Lung microvascular endothelial cell (primary cell): ENCODE measurements around the gene CALN1. TPM values are rescaled to one million over a fixed set of nuclear protein-coding genes. Genes with fewer than 3 reads are reported as not detected.

ENCODE experiments used
- DNase-seq, 2 donors: peaks; one replicate each; pipeline versions ENCODE4 v3.0.0 to v3.0.0-alpha.2; 2010; ENCODE audit warnings: low read depth in 2 of 2
- total RNA-seq: library from RNA; depleted of rRNA; stranded (reverse); fragments of >200 nt; gene quantifications from 2 replicates; pipeline ENCODE4 v1.2.1, GENCODE V29; 2014

The CALN1 gene
- total RNA-seq, 1 donor from 2014 or later = 0.79 TPM

GRCh38 chr7:72326365-72326764 lies 85.8 kb downstream of the CALN1 start:
- no peak for DNase-seq

- DNase-seq = no peak
Measured at GRCh38 chr7:72325561-72325960, 86.6 kb downstream of the CALN1 start.

GRCh38 chr7:72321637-72322036 lies 90.5 kb downstream of the CALN1 start:
- no peak for DNase-seq

GRCh38 chr7:72321081-72321480 lies 91.1 kb downstream of the CALN1 start:
- DNase-seq = no peak

GRCh38 chr7:72317341-72317740 lies 94.8 kb downstream of the CALN1 start:
- no peak for DNase-seq

GRCh38 chr7:72316148-72316547 lies 96.0 kb downstream of the CALN1 start:
- no peak for DNase-seq

- no peak for DNase-seq
Measured at GRCh38 chr7:72313906-72314305, 98.2 kb downstream of the CALN1 start.

- DNase-seq = no peak
Measured at GRCh38 chr7:72310301-72310700, 101.8 kb downstream of the CALN1 start.

GRCh38 chr7:72309476-72309875 lies 102.7 kb downstream of the CALN1 start:
- DNase-seq = no peak

GRCh38 chr7:72308986-72309385 lies 103.2 kb downstream of the CALN1 start:
- DNase-seq = no peak

GRCh38 chr7:72307566-72307965 lies 104.6 kb downstream of the CALN1 start:
- no peak for DNase-seq

GRCh38 chr7:72298912-72299311 lies 113.2 kb downstream of the CALN1 start:
- DNase-seq = no peak

GRCh38 chr7:72298091-72298490 lies 114.0 kb downstream of the CALN1 start:
- no peak for DNase-seq

GRCh38 chr7:72297636-72298035 lies 114.5 kb downstream of the CALN1 start:
- no peak for DNase-seq

GRCh38 chr7:72292794-72293193 lies 119.3 kb downstream of the CALN1 start:
- DNase-seq = peak in 1 of 2 donors; percentile 81

- DNase-seq = no peak
Measured at GRCh38 chr7:72292118-72292517, 120.0 kb downstream of the CALN1 start.

- no peak for DNase-seq
Measured at GRCh38 chr7:72286519-72286918, 125.6 kb downstream of the CALN1 start.

GRCh38 chr7:72283309-72283708 lies 128.8 kb downstream of the CALN1 start:
- DNase-seq = no peak

GRCh38 chr7:72281308-72281707 lies 130.8 kb downstream of the CALN1 start:
- DNase-seq = no peak

- no peak for DNase-seq
Measured at GRCh38 chr7:72279203-72279602, 132.9 kb downstream of the CALN1 start.

GRCh38 chr7:72278550-72278949 lies 133.6 kb downstream of the CALN1 start:
- no peak for DNase-seq

GRCh38 chr7:72275382-72276070 lies 136.6 kb downstream of the CALN1 start:
- DNase-seq = no peak

GRCh38 chr7:72272479-72272878 lies 139.7 kb downstream of the CALN1 start:
- DNase-seq = no peak

GRCh38 chr7:72268796-72269195 lies 143.3 kb downstream of the CALN1 start:
- DNase-seq = peak in 1 of 2 donors; percentile 37
